ENCODE data around the gene TBL2.

- TF ChIP-seq, protein P1, sequence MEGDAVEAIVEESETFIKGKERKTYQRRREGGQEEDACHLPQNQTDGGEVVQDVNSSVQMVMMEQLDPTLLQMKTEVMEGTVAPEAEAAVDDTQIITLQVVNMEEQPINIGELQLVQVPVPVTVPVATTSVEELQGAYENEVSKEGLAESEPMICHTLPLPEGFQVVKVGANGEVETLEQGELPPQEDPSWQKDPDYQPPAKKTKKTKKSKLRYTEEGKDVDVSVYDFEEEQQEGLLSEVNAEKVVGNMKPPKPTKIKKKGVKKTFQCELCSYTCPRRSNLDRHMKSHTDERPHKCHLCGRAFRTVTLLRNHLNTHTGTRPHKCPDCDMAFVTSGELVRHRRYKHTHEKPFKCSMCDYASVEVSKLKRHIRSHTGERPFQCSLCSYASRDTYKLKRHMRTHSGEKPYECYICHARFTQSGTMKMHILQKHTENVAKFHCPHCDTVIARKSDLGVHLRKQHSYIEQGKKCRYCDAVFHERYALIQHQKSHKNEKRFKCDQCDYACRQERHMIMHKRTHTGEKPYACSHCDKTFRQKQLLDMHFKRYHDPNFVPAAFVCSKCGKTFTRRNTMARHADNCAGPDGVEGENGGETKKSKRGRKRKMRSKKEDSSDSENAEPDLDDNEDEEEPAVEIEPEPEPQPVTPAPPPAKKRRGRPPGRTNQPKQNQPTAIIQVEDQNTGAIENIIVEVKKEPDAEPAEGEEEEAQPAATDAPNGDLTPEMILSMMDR (IDR thresholded peaks at IDR 0.05), result no peak
- TF ChIP-seq POLR2A (IDR thresholded peaks at IDR 0.05), result no peak
- no peak for TF ChIP-seq POLR2AphosphoS5 (IDR thresholded peaks at IDR 0.05; ENCODE audit: insufficient read depth in 1 of 2, low read depth in 1 of 2)
Measured at GRCh38 chr7:73622909-73623797, 44.8 kb upstream of the TBL2 start.
